ENCODE results near the gene SEPTIN8. TPM values are rescaled to one million over a fixed set of nuclear protein-coding genes. Genes with fewer than 3 reads are reported as not detected.

SEPTIN8 gene
- total RNA-seq, 4 donors from 2014 or later: 5.2 to 7.9 (median 6.8) TPM

DNA sequence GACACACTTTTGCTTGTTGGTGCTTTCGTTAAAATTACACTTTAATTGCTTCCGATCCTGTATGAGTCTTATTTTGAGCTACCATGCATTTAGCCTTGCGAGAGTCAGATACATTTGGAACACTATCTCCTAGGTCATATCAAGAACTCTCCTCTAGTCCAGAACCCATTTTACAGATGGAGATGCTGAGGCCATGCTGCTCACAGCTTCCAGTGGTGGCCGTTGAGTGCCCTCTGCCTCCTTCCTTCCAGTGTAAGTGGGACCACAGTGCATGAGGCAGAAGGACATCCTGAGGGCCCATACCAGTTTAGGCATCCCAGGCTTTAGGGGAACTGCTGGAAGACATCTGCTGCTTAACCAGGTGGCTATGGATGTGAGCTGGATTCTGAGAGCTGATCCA, 22.9 kb downstream of the SEPTIN8 start:
- DNase-seq (no peak), ATAC-seq (no peak)
- Histone ChIP-seq H3K4me3 (no peak overlapping the region), H3K36me3 (no peaks in the 10 kb centered on the region), H3K4me1 (peaks cover 0 to 2% of the 10 kb centered on the region in 2 donors), H3K27me3 (no peaks in the 10 kb centered on the region), H3K9me3 (no peaks in the 10 kb centered on the region), H3K27ac (no peak overlapping the region)
- intact Hi-C loops (cut with DNase I; ENCODE audit: low total_unique reads) (no loop called here), in situ Hi-C loops (cut with MboI; ENCODE audit: low sequenced_read_pairs in 4 of 4) (no loop called here)
- no peak for TF ChIP-seq POLR2A (IDR thresholded peaks at IDR 0.05)
- TF ChIP-seq, protein P1, sequence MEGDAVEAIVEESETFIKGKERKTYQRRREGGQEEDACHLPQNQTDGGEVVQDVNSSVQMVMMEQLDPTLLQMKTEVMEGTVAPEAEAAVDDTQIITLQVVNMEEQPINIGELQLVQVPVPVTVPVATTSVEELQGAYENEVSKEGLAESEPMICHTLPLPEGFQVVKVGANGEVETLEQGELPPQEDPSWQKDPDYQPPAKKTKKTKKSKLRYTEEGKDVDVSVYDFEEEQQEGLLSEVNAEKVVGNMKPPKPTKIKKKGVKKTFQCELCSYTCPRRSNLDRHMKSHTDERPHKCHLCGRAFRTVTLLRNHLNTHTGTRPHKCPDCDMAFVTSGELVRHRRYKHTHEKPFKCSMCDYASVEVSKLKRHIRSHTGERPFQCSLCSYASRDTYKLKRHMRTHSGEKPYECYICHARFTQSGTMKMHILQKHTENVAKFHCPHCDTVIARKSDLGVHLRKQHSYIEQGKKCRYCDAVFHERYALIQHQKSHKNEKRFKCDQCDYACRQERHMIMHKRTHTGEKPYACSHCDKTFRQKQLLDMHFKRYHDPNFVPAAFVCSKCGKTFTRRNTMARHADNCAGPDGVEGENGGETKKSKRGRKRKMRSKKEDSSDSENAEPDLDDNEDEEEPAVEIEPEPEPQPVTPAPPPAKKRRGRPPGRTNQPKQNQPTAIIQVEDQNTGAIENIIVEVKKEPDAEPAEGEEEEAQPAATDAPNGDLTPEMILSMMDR (IDR thresholded peaks at IDR 0.05 in 4 of 5, conservative IDR thresholded peaks at IDR 0.05 in 1 of 5): no peak

DNA sequence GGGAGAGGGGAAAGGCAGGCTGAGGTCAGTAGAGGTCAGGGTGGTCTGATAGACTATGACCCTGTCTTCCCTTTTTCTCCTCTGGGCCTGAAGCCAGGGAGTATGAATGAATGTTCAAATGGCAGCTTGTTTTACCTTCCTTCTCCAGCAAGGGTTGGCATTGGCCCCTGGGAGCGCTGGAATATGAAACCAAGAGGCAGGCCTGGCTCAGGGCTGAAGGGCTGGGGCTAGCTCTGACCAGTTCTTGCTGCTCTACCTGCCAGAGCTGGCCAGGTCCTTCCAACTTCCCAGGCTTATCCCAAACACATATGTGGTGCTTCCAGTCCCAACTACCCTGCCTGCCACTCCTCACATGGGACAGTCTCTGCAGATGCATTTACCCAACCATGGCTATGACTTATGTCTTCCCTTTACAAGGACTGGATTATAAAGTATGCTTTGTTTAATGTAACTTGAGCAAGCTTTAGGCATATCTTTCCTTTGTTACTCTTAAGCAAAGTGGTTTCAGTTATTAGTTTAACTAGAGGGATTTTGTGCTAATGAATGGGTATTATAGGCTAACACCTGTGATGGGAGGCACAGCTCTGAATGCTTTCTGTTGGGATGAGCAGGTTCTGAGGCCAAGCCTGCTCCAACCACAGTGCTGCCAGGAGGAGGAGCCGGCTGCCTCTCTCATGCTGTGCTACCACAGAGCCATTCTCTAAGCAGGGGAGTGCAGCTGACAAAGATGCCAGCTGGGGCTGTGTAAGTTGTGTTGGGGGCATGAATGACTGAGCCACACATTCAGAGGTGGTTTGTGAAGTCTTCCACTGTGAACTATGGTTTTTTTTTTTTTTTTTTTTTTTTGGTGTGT, 23.7 kb downstream of the SEPTIN8 start:
- no peak for DNase-seq
- H3K36me3 ChIP-seq: no peaks in the 10 kb centered on the region
- H3K27me3 ChIP-seq: peaks cover 0 to 4% (median 0%) of the 10 kb centered on the region in 3 donors
- no peaks in the 10 kb centered on the region for H3K9me3 ChIP-seq
- ATAC-seq: no peak
- no peak for TF ChIP-seq POLR2A (IDR thresholded peaks at IDR 0.05)
- TF ChIP-seq, protein P1 (IDR thresholded peaks at IDR 0.05 in 4 of 5, conservative IDR thresholded peaks at IDR 0.05 in 1 of 5): no peak
- in situ Hi-C loops (cut with MboI; ENCODE audit: low sequenced_read_pairs in 4 of 4): no loop called here
- H3K4me3 ChIP-seq: no peak overlapping the region
- no peak overlapping the region for H3K27ac ChIP-seq
- peaks cover 0 to 2% of the 10 kb centered on the region in 2 donors for H3K4me1 ChIP-seq
- intact Hi-C loops (cut with DNase I; ENCODE audit: low total_unique reads): no loop called here

DNA sequence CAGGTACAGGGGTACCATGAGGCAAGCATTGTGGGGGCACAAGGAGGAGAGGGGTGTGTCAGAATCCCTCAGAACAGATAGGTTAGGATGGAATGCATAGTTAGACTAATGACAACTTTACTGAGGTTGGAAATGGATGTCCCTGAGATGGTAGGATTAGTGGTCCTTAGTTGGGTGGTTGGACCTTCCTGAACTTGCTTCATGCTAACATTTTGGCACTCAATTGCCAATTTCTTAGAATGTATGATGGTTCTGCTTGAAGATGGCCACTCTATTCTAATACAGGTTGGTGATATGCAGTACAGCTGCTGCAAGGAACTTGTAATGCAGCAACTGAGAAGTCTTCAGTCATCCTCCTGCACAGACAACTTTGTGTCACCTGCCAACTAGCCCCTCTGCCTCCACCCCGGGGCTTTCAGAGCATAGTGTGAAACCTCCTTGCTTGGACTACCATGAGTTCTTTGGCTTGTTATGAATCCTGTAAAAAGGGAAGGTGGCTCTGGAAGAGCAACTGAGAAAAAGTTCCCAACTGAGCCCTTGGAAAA, 24.4 kb downstream of the SEPTIN8 start:
- TF ChIP-seq, protein P1 (IDR thresholded peaks at IDR 0.05 in 4 of 5, conservative IDR thresholded peaks at IDR 0.05 in 1 of 5): no peak
- no peak for TF ChIP-seq POLR2A (IDR thresholded peaks at IDR 0.05)
- Histone ChIP-seq H3K36me3 (no peaks in the 10 kb centered on the region), H3K27ac (no peak overlapping the region), H3K4me1 (peaks cover 0 to 2% of the 10 kb centered on the region in 2 donors), H3K27me3 (peaks cover 0 to 6% (median 4%) of the 10 kb centered on the region in 3 donors), H3K4me3 (no peak overlapping the region), H3K9me3 (no peaks in the 10 kb centered on the region)
- ATAC-seq (no peak), DNase-seq (no peak)
- intact Hi-C loops (cut with DNase I; ENCODE audit: low total_unique reads) (no loop called here), in situ Hi-C loops (cut with MboI; ENCODE audit: low sequenced_read_pairs in 4 of 4) (no loop called here)

DNA sequence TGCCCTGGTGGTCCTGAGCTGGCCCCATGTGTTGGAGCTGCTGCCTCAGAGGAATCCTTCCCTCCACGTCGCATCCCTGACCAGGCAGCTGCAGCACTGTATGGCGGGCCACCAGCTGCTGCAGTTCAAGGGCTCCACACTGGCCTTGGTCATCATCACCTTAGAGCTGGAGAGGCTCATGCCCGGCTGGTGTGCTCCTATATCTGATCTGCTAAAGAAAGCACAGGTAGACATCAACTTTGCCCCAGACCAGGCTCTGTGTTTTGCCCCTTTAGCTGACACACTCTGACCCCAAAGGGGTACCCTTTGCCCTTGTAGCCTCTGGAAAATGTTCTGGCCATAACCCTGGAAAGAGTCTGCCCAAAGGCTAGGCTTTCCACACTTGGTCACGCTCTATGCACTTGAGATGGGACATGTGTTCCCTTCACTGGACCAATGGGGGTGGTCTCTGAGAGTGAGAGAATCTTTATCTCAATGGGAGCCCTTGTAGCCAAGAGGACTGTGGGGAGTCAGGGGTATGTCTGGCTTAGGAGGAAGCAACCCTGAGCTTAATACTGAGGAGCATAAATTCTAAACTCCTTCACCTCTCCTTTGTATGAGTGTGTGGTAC, 25.0 kb downstream of the SEPTIN8 start:
- Histone ChIP-seq H3K36me3 (no peaks in the 10 kb centered on the region), H3K9me3 (no peaks in the 10 kb centered on the region), H3K4me1 (peaks cover 0 to 2% of the 10 kb centered on the region in 2 donors), H3K27me3 (peaks cover 3 to 12% (median 8%) of the 10 kb centered on the region in 3 donors), H3K27ac (no peak overlapping the region), H3K4me3 (no peak overlapping the region)
- intact Hi-C loops (cut with DNase I; ENCODE audit: low total_unique reads) (no loop called here), in situ Hi-C loops (cut with MboI; ENCODE audit: low sequenced_read_pairs in 4 of 4) (no loop called here)
- ATAC-seq: no peak
- TF ChIP-seq, protein P1 (IDR thresholded peaks at IDR 0.05 in 4 of 5, conservative IDR thresholded peaks at IDR 0.05 in 1 of 5): no peak
- TF ChIP-seq POLR2A (IDR thresholded peaks at IDR 0.05): no peak
- no peak for DNase-seq
